ENCODE measurements around the gene LMF1. TPM values are rescaled to one million over a fixed set of nuclear protein-coding genes. Genes with fewer than 3 reads are reported as not detected.

LMF1 gene
- total and polyA plus RNA-seq, 9 of the 15 experiments (the other 6 are each of a cell fraction or from before 2014, with no cell fraction given) = 0.11 to 1.6 (median 0.55) TPM; not detected in 1

DNA sequence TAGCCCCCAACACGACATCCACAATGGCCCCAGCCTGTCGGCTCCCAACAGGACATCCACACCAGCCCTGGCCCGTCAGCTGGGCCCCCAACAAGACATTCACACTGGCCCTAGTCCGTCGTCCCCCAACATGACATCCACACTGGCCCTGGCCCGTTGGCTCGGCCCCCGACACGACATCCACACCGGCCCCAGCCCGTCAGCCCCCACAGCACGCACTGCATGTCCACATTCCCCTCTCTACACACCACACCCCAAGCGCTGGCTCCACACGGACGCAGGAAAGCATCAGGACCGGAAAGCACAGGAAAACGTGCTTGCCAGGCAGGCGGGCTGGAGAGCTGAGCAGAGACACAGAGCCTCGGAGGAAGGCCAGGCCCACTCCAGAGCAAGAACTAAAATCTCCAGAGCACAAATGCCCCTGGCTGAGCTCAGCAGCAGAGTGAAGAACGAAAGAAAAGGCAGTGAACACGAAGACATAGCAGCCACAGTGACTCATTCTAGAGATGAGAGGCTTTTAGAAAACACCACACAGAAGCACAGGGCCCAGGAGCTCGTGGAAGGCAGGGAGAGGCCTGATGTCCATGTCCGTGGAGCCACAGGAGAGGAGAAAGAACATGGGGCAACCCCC, 50.6 kb downstream of the LMF1 start:
- H3K9me3 ChIP-seq (replicated peaks; ENCODE audit: control insufficient read depth, insufficient read depth, low read depth, low read length) = no peaks in the 10 kb centered on the region
- no peaks in the 10 kb centered on the region for H3K79me2 ChIP-seq (ENCODE audit: control insufficient read depth, insufficient read depth, low read length)
- no peak overlapping the region for H3K27ac ChIP-seq (ENCODE audit: extremely low read depth, low read depth, low read length)
- no peaks in the 10 kb centered on the region for H3K36me3 ChIP-seq (ENCODE audit: control insufficient read depth, insufficient read depth, low read length)
- H3K4me3 ChIP-seq = no peak overlapping the region
- in situ Hi-C loops (cut with MboI) = no loop called here
- no peak overlapping the region for H3K4me2 ChIP-seq (ENCODE audit: insufficient read depth, low read length)
- H3K4me1 ChIP-seq (replicated peaks in 1 of 2; ENCODE audit: control insufficient read depth in 2 of 2, insufficient read depth in 2 of 2, low read length in 2 of 2) = peaks cover 0 to 30% of the 10 kb centered on the region in 2 experiments; a peak in 1 of 5 replicates
- DNase-seq (ENCODE audit: extremely low read depth in 1 of 4, low spot score in 3 of 4) = no peak
- WGBS (ENCODE audit: insufficient coverage, low coverage, missing lambda C conversion rate) = 3% methylated on average over 23 of the region's 23 CpGs
- no peak overlapping the region for H2AFZ ChIP-seq (ENCODE audit: low read depth, low read length)
- FAIRE-seq = no peak
- no TSS peak for BruUV-seq (replicated peaks)
- ChIA-PET CTCF (ENCODE audit: low intra/inter-chr PET ratio) (no interaction called here), POLR2A (no interaction called here)
- ATAC-seq = no peak
- no peaks in the 10 kb centered on the region for H3K9me1 ChIP-seq (ENCODE audit: control insufficient read depth, insufficient read depth, low read length)
- H4K20me1 ChIP-seq (replicated peaks; ENCODE audit: control insufficient read depth, insufficient read depth, low read length) = peaks cover 8% of the 10 kb centered on the region
- H3K27me3 ChIP-seq (ENCODE audit: control insufficient read depth in 2 of 2, insufficient read depth in 2 of 2, low read length in 2 of 2) = peaks cover 54 to 95% of the 10 kb centered on the region in 2 experiments
- intact Hi-C loops (cut with micrococcal nuclease) = no loop called here
- H3K9ac ChIP-seq (ENCODE audit: insufficient read depth in 1 of 2, low read depth in 2 of 2, low read length in 2 of 2) = no peak overlapping the region
- TF ChIP-seq HDAC8 (tag; IDR thresholded peaks at IDR 0.05) = no peak
- TF ChIP-seq, protein P1, sequence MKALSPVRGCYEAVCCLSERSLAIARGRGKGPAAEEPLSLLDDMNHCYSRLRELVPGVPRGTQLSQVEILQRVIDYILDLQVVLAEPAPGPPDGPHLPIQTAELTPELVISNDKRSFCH (CRISPR knock-in tag; IDR thresholded peaks at IDR 0.05) = no peak
- TF ChIP-seq, protein P1 (tag; IDR thresholded peaks at IDR 0.05) = no peak
- TF ChIP-seq U2AF1 (optimal IDR thresholded peaks at IDR 0.05; ENCODE audit: low read depth, low read length) = no peak
- TF ChIP-seq RB1 (IDR thresholded peaks at IDR 0.05; ENCODE audit: low read depth) = no peak
- TF ChIP-seq SRSF7 (optimal IDR thresholded peaks at IDR 0.05; ENCODE audit: low read depth, low read length) = no peak
- no peak for TF ChIP-seq POU5F1 (IDR thresholded peaks at IDR 0.05; ENCODE audit: borderline replicate concordance, low read depth, low read length, partially characterized antibody)
- TF ChIP-seq CTBP1 (IDR thresholded peaks at IDR 0.05; ENCODE audit: borderline replicate concordance) = no peak
- TF ChIP-seq ASH1L (IDR thresholded peaks at IDR 0.05; ENCODE audit: borderline replicate concordance, low read depth, partially characterized antibody) = no peak
- no peak for TF ChIP-seq PHTF2 (CRISPR knock-in tag; IDR thresholded peaks at IDR 0.05)
- no peak for TF ChIP-seq TRIM25 (IDR thresholded peaks at IDR 0.05; ENCODE audit: borderline replicate concordance)
- TF ChIP-seq FOXA1 (IDR thresholded peaks at IDR 0.05; ENCODE audit: borderline replicate concordance) = no peak
- TF ChIP-seq ZFP30 (CRISPR knock-in tag; IDR thresholded peaks at IDR 0.05; ENCODE audit: borderline replicate concordance) = no peak
- TF ChIP-seq ZNF592 (IDR thresholded peaks at IDR 0.05) = no peak
- no peak for TF ChIP-seq ZNF408 (CRISPR knock-in tag; IDR thresholded peaks at IDR 0.05; ENCODE audit: low read depth)
- no peak for TF ChIP-seq ESRRA (IDR thresholded peaks at IDR 0.05; ENCODE audit: borderline replicate concordance, low read depth)
- TF ChIP-seq ZNF324 (CRISPR knock-in tag; IDR thresholded peaks at IDR 0.05) = no peak

Data from K562 (cell line).